Measurements from ENCODE around the gene CIAO1. TPM values are rescaled to one million over a fixed set of nuclear protein-coding genes. Genes with fewer than 3 reads are reported as not detected.

Gene CIAO1
- total RNA-seq, 1 donor from 2014 or later, result 111 TPM

DNA sequence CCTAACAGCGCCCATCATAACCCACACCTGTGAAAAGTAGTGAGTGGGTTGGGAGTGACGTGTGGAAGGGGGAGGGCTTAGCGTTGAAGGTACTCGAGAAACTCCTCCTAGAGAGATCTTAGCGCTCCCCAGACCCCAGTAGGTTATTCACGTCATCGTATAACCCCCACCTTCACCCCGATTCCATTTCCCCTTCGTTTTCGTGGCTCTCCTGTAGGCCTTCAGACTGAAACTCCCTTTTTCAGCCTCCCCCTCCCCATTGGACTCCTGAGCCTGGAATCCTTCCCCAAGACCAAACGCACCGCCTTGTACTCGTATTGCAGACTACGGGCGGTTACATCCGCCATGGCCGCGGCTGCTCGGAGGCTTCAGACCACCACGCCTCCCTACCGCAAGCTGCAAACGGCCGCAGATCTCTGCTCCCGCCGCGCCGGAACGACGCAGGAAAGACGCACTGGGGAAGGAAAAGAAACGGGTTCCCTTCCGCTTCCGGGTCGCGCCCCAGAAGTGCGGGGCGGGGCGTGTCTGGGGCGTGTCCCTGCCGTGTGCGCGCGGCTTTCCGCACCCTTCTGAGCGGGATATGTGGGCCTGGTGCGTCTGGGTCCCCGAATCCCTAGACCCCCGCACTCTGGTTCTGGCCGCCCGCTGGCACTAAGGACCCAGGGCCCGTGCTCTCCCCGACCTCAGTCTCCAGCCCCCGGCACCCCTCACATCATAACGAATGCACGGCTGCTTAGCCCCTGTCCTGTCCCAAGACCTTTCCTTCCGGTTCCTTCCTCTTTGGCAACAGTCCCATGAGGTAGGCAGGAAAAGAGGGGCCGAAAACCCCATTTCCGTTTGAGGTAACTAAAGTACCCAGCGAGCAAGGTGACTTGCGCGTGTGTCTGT, 39.3 kb downstream of the CIAO1 start, which contains the start of gene SNRNP200:
SNRNP200 (minus strand) TSS at position 456 of the 888 bp plus-strand sequence; CDS start at position 347, 109 bp downstream.
- peak within 1 kb of the TSS; percentile 99 for H3K4me3 Mint-ChIP-seq
- intact Hi-C loops (cut with micrococcal nuclease), result loop anchor here (1.0 to 5.0 kb wide), 11 partner anchors 16 to 552 kb away; partner anchors contain the start of genes ANKRD39, CIAO1 and LMAN2L
- peaks cover 45% of the 10 kb centered on the region for H3K4me1 Mint-ChIP-seq (ENCODE audit: low read depth)
- H3K27ac Mint-ChIP-seq, result peak within 1 kb of the TSS; percentile 96
- H3K27me3 Mint-ChIP-seq (ENCODE audit: insufficient read depth), result no peaks in the 10 kb centered on the region
- peaks cover 47% of the 10 kb centered on the region for H3K36me3 Mint-ChIP-seq (ENCODE audit: low read depth)
- DNase-seq (ENCODE audit: low spot score), result peak; percentile 87
- no peaks in the 10 kb centered on the region for H3K9me3 Mint-ChIP-seq

DNA sequence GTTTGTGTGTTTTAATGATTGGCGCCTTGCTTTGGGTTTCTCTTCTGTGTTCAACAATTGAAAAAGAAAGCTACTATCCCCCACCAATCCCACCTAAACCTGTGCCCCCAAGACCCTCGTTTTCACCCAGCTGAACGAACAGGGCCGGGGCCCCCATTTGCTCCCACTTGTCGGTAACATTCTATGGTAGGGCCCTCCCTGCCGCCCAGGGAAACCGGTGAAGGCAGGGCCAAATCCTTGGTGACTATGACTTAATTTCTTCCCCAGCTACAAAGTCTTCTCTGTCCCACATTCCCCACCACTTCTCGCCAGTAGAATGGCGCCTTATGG, 39.9 kb downstream of the CIAO1 start:
- H3K27me3 Mint-ChIP-seq (ENCODE audit: insufficient read depth), result no peaks in the 10 kb centered on the region
- intact Hi-C loops (cut with micrococcal nuclease), result loop anchor here (1.0 to 5.0 kb wide), 11 partner anchors 15 to 551 kb away; partner anchors contain the start of genes ANKRD39, CIAO1 and LMAN2L
- peaks cover 43% of the 10 kb centered on the region for H3K4me1 Mint-ChIP-seq (ENCODE audit: low read depth)
- H3K27ac Mint-ChIP-seq, result peak overlapping the region; percentile 96
- H3K9me3 Mint-ChIP-seq, result no peaks in the 10 kb centered on the region
- DNase-seq (ENCODE audit: low spot score), result no peak
- peak overlapping the region; percentile 99 for H3K4me3 Mint-ChIP-seq
- H3K36me3 Mint-ChIP-seq (ENCODE audit: low read depth), result peaks cover 45% of the 10 kb centered on the region

DNA sequence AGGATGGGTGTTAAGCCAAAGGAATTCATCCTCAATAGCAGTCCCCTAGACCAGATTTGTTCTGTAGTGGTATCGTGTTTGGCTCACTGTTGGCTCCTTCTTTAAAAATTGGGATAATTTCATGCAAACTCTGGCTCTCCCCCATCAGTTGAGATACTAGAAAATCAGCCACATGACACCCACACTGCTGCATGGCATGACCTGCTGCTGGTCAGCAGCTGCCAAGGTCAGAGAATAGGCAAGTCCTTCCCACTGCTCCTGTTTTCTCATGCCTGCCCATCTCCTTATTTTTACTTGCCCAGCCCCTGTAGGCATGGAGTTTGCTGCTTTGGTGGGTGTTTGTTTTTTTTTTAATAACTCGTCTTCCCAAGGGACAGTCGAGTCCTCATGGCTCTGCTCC, 40.3 kb downstream of the CIAO1 start:
- peaks cover 42% of the 10 kb centered on the region for H3K36me3 Mint-ChIP-seq (ENCODE audit: low read depth)
- DNase-seq (ENCODE audit: low spot score), result no peak
- H3K9me3 Mint-ChIP-seq, result no peaks in the 10 kb centered on the region
- intact Hi-C loops (cut with micrococcal nuclease), result loop anchor here (5.0 kb wide), 2 partner anchors 149 to 551 kb away; partner anchors contain the start of gene ANKRD39
- H3K27ac Mint-ChIP-seq, result peak overlapping the region; percentile 96
- H3K4me1 Mint-ChIP-seq (ENCODE audit: low read depth), result peaks cover 39% of the 10 kb centered on the region
- peak overlapping the region; percentile 99 for H3K4me3 Mint-ChIP-seq
- no peaks in the 10 kb centered on the region for H3K27me3 Mint-ChIP-seq (ENCODE audit: insufficient read depth)

DNA sequence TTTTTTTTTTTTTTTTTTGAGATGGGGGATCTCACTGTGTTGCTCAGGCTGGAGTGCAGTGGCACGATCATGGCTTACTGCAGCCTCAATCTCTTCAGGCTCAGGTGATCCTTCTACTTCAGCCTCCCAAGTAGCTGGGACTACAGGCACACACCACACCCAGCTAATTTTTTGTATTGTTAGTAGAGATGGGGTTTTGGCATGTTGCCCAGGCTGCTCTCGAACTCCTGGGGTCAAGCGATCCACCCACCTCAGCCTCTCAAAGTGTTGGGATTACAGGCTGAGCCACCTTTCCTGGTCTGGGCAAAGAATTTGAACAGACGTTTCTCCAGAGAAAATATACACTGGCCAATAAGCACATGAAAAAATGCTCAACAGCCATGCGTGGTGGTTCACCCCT, 42.2 kb downstream of the CIAO1 start:
- peaks cover 39% of the 10 kb centered on the region for H3K4me1 Mint-ChIP-seq (ENCODE audit: low read depth)
- intact Hi-C loops (cut with micrococcal nuclease), result loop anchor here (5.0 kb wide), 2 partner anchors 151 to 549 kb away; partner anchors contain the start of gene ANKRD39

DNA sequence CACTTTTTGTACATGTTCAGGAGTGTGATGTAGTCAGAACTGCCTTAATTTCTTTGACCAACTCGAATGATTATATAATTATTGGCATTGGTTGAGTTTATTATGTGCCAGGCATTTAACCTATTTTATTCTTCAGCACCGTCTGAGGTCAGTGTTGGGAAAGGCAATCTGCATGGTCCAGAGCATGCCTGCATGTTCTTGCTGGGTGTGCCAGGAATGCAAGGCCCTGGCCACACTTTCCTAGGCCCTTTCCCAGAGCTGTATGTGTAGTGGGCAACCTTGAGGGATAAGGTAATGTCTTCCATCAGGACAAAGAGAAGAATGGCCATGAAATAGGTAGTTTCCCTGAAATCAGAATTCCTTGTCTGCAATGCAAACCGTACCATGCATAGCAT, 49.0 kb downstream of the CIAO1 start:
- Mint-ChIP-seq H3K4me3 (peak overlapping the region; percentile 74), H3K4me1 (ENCODE audit: low read depth) (peaks cover 57% of the 10 kb centered on the region), H3K27ac (peak overlapping the region; percentile 92), H3K36me3 (ENCODE audit: low read depth) (peaks cover 33% of the 10 kb centered on the region), H3K27me3 (ENCODE audit: insufficient read depth) (no peaks in the 10 kb centered on the region), H3K9me3 (no peaks in the 10 kb centered on the region)
- intact Hi-C loops (cut with micrococcal nuclease), result loop anchor here (1.0 kb wide), 1 partner anchor 9 kb away; no protein-coding TSS in a partner anchor
- DNase-seq (ENCODE audit: low spot score), result no peak

More for the DNA sequence above, 42.2 kb downstream of the CIAO1 start:
- no peak for DNase-seq (ENCODE audit: low spot score)
- Mint-ChIP-seq H3K27me3 (ENCODE audit: insufficient read depth) (no peaks in the 10 kb centered on the region), H3K9me3 (no peaks in the 10 kb centered on the region), H3K4me3 (no peak overlapping the region), H3K36me3 (ENCODE audit: low read depth) (peaks cover 35% of the 10 kb centered on the region), H3K27ac (no peak overlapping the region)

DNA sequence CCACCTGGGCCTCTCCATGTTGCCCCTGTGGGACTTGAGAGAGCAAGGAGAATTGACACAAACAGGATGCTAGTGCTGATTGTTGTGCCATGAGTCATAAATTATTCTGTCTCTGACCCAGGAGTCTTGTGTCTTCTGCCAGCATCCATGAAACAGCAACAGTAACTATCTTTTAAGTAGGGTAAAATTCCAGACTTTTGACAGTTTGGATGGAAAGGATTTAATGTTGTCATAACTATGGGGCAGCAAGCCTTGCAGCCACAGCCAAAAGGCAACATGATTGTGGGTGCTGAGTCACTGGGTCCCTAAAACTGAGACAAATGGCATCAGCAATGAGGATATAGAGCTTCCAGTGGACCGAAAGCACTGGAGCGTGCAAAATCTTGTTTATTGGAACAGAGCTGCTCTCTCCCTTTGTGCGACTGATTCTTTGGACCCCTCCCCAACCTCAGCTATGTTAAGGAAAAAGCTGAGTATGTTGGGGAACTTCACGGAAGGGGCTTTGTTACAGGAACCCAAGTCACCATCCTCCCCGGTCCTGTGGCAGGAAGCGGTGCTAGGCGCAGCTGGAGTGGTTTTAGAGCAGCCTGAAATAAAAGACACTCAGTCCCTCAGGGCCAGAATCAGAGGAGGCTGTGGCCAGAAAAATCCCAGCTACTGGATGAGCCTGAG, 49.5 kb downstream of the CIAO1 start:
- peak; percentile 34 for DNase-seq (ENCODE audit: low spot score)
- no peaks in the 10 kb centered on the region for H3K27me3 Mint-ChIP-seq (ENCODE audit: insufficient read depth)
- intact Hi-C loops (cut with micrococcal nuclease), result loop anchor here (1.0 kb wide), 1 partner anchor 9 kb away; no protein-coding TSS in a partner anchor

DNA sequence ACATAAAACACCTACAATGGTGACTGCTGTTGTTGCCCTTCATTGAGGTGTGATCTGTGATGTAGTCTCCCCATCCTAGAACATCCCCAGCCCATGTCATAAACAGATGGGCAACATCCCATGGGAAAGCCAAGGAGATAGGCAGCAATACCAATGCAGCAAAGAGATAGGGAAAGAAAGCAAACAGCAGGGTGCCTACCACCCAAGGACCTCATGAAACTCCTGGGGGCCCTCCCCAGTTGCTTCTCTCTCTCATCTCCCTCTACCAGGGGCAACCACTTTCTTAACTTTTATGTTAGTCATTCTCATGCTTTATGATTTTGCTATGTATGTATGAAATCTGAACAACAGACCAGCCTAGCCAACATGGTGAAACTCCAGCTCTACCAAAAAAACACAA, 51.0 kb downstream of the CIAO1 start:
- Mint-ChIP-seq H3K4me3 (peak overlapping the region; percentile 67), H3K4me1 (ENCODE audit: low read depth) (peaks cover 64% of the 10 kb centered on the region), H3K27ac (peak overlapping the region; percentile 64)

More for the DNA sequence above, 49.5 kb downstream of the CIAO1 start:
- peaks cover 30% of the 10 kb centered on the region for H3K36me3 Mint-ChIP-seq (ENCODE audit: low read depth)
- peaks cover 62% of the 10 kb centered on the region for H3K4me1 Mint-ChIP-seq (ENCODE audit: low read depth)
- no peaks in the 10 kb centered on the region for H3K9me3 Mint-ChIP-seq
- H3K4me3 Mint-ChIP-seq, result peak overlapping the region; percentile 74
- H3K27ac Mint-ChIP-seq, result peak overlapping the region; percentile 92

DNA sequence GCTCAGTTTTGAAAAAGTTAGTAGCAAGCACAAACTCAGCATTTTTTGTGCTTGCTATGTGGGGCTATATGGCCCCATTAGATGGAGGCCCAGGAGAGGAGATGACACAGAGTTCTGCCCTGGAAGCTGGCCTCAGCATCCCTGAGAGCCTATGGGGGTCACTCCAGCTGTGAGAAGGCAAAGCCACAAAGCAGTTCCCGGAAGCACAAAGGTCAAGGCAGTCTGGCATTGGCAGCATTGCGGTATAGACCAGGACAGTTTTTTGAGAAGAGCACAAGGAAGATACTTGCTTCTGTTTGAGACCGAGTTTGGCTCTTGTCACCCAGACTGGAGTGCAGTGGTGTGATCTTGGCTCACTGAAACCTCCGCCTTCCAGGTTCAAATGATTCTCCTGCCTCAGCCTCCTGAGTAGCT, 51.6 kb downstream of the CIAO1 start:
- Mint-ChIP-seq H3K27me3 (ENCODE audit: insufficient read depth) (no peaks in the 10 kb centered on the region), H3K36me3 (ENCODE audit: low read depth) (peaks cover 20% of the 10 kb centered on the region), H3K9me3 (no peaks in the 10 kb centered on the region), H3K4me3 (peak overlapping the region; percentile 67), H3K27ac (peak overlapping the region; percentile 62), H3K4me1 (ENCODE audit: low read depth) (peaks cover 61% of the 10 kb centered on the region)
- intact Hi-C loops (cut with micrococcal nuclease), result no loop called here
- DNase-seq (ENCODE audit: low spot score), result no peak

More for the DNA sequence above, 51.0 kb downstream of the CIAO1 start:
- peaks cover 24% of the 10 kb centered on the region for H3K36me3 Mint-ChIP-seq (ENCODE audit: low read depth)
- H3K9me3 Mint-ChIP-seq, result no peaks in the 10 kb centered on the region
- no peak for DNase-seq (ENCODE audit: low spot score)
- intact Hi-C loops (cut with micrococcal nuclease), result no loop called here
- H3K27me3 Mint-ChIP-seq (ENCODE audit: insufficient read depth), result no peaks in the 10 kb centered on the region

DNA sequence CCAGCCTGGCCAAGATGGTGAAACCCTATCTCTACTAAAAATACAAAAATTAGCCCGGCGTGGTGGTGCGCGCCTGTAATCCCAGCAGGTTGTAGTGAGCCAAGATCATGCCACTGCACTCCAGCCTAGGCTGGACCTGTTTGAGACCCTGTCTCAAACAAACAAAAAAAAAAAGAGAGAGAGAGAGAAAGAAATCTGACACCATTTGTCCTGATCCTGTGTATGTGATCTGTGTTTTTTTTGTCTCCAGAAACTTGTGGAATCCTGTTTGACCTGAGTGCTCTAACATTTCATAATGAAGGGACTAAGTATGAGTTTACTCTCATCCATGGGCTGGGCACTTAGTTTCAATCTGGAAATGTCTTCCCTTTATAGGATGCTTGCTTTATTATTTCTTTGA, 52.7 kb downstream of the CIAO1 start:
- no peak for DNase-seq (ENCODE audit: low spot score)
- Mint-ChIP-seq H3K36me3 (ENCODE audit: low read depth) (peaks cover 20% of the 10 kb centered on the region), H3K4me3 (peak overlapping the region; percentile 67), H3K4me1 (ENCODE audit: low read depth) (peaks cover 60% of the 10 kb centered on the region), H3K9me3 (no peaks in the 10 kb centered on the region), H3K27me3 (ENCODE audit: insufficient read depth) (no peaks in the 10 kb centered on the region), H3K27ac (peak overlapping the region; percentile 49)
- intact Hi-C loops (cut with micrococcal nuclease), result no loop called here

DNA sequence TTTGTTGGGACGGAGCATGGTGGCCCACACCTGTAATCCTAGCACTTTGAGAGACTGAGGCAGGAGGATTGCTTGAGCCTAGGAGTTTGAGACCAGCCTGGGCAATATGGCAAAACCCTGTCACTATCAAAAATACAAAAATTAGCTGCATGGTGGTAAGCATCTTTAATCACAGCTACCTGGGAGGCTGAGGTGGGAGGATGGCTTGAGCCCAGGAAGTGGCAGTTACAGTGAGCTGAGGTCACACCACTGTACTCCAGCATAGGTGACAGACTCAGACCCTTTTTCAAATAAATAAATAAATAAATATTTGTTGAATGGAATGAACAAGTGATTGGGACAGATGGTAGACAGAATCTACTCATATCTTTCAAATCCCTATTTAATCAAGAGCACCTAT, 53.4 kb downstream of the CIAO1 start:
- Mint-ChIP-seq H3K36me3 (ENCODE audit: low read depth) (peaks cover 20% of the 10 kb centered on the region), H3K4me3 (peak overlapping the region; percentile 67), H3K27me3 (ENCODE audit: insufficient read depth) (no peaks in the 10 kb centered on the region), H3K27ac (peak overlapping the region; percentile 49), H3K9me3 (no peaks in the 10 kb centered on the region), H3K4me1 (ENCODE audit: low read depth) (peaks cover 67% of the 10 kb centered on the region)
- intact Hi-C loops (cut with micrococcal nuclease), result no loop called here
- no peak for DNase-seq (ENCODE audit: low spot score)

DNA sequence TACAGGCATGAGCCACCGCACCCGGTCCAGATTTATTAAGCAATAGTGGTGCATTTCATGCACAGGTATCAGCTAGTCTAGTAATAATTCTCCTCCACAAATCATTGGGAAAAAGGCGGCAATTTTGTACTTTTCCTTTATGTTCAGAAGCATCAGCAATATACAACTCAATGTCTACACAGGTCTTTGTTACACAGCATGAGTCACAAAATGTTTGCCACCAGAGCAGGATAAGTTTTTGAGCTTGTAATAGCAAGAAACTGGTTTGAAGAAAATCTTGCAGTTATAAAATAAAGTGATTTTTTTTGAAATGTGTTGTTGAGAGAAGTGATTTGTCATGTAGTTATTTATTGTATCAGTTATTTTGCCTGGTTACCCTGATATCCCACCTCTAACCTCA, 54.3 kb downstream of the CIAO1 start:
- H3K4me3 Mint-ChIP-seq, result peak overlapping the region; percentile 88
- H3K36me3 Mint-ChIP-seq (ENCODE audit: low read depth), result peaks cover 16% of the 10 kb centered on the region
- DNase-seq (ENCODE audit: low spot score), result no peak
- H3K9me3 Mint-ChIP-seq, result no peaks in the 10 kb centered on the region
- H3K27ac Mint-ChIP-seq, result peak overlapping the region; percentile 85
- H3K4me1 Mint-ChIP-seq (ENCODE audit: low read depth), result peaks cover 66% of the 10 kb centered on the region
- H3K27me3 Mint-ChIP-seq (ENCODE audit: insufficient read depth), result no peaks in the 10 kb centered on the region
- intact Hi-C loops (cut with micrococcal nuclease), result loop anchor here (2.0 to 5.0 kb wide), 7 partner anchors 16 to 497 kb away; partner anchors contain the start of genes ARID5A, CNNM3, DUSP2 and STARD7

DNA sequence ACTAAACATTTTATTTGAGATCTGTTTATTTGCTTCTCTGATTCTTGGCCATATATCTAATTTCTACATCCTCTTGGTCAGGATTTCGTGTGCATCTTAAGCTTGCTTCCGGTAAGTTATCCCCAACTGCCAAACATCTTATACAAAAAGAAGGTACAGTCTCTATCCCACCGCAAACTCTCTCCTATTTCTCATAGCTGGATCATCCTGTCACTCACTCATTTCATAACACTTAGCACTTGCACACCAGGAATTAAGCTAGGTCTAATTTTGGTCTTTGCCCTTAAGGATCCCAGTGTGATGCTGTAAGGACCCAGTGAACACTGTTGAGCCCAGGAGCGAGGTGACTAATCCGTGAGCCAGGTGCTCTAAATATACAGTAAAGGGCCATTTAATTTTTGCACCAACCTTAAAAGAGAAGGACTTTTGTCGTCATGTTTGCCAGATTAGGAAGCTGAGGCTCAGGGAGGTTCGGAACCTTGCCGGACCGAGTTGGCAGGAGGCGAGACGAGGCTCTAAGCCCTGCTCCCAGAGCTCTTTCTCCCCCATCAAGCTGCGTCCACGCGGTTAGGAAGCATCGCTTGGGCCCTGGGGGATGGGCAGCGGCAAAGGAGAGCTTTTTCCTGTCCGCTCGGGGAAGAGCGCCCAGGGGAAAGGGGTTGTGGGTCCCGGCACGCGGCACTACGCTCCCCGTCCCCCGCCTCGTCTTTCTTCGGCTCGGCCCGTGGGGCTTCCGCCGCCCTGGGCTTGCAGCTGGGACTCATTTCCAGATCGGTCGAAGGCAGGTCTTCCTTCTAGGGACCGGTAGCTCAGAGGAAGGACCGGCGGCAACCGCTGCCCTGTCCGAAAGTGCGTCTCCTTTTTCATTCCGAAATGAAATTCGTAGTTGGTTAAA, 55.0 kb downstream of the CIAO1 start:
- Mint-ChIP-seq H3K36me3 (ENCODE audit: low read depth) (peaks cover 19% of the 10 kb centered on the region), H3K27me3 (ENCODE audit: insufficient read depth) (no peaks in the 10 kb centered on the region), H3K4me3 (peak overlapping the region; percentile 88), H3K4me1 (ENCODE audit: low read depth) (peaks cover 63% of the 10 kb centered on the region), H3K9me3 (no peaks in the 10 kb centered on the region), H3K27ac (peak overlapping the region; percentile 85)
- peak; percentile 26 for DNase-seq (ENCODE audit: low spot score)
- intact Hi-C loops (cut with micrococcal nuclease), result loop anchor here (1.0 to 5.0 kb wide), 9 partner anchors 16 to 496 kb away; partner anchors contain the start of genes ARID5A, CIAO1, CNNM3 and DUSP2

Measured in activated T-helper 1 cell treated with anti-CD3 and anti-CD28 coated beads, Interleukin-12 subunit alpha, Interleukin-12 subunit beta, Interleukin-2, Interleukin-4 antibody, amounts not matched to agents 30 ng/mL and 10 ng/mL and 1 ng/mL, durations not matched to agents 14 hours and 24 hours and 36 hours (primary cell).